Ovary (tissue), 9 donors: ENCODE results near the gene CRMP1. TPM values are rescaled to one million over a fixed set of nuclear protein-coding genes. Genes with fewer than 3 reads are reported as not detected.
"Not testable (repeated sequence)": the region's sequence is repeated elsewhere in the genome, so short reads cannot be mapped to it uniquely, and the experiment has no call there.

Source experiments
- DNase-seq, 5 donors: peaks; one replicate each; pipeline ENCODE4 v3.0.0-alpha.2; 2019 to 2020
- H3K27ac ChIP-seq, 2 donors: fragments of 200-600 bp; one replicate each; pipeline versions ENCODE4 v1.5.1 to v1.8.0; 2019 to 2022
- H3K27me3 ChIP-seq: fragments of 200-600 bp; one replicate; pipeline ENCODE4 v1.8.0; 2022
- H3K36me3 ChIP-seq: fragments of 200-600 bp; sonication (generic); one replicate; pipeline ENCODE4 v1.5.1; 2019
- H3K4me1 ChIP-seq: one replicate; pipeline ENCODE4 v1.8.1; 2013; ENCODE audit warnings: mild to moderate bottlenecking, moderate library complexity; ENCODE audit not compliant: insufficient read depth
- H3K4me3 ChIP-seq: fragments of 200-600 bp; sonication (generic); one replicate; pipeline ENCODE4 v1.5.1; 2017
- H3K9me3 ChIP-seq, 2 donors: fragments of 200-600 bp in 1 of 2; sonication (generic) in 1 of 2; one replicate each; pipeline versions ENCODE4 v1.5.1 to v1.8.1; 2013 to 2019; ENCODE audit warnings: mild to moderate bottlenecking in 1 of 2, moderate library complexity in 1 of 2
- EP300 ChIP-seq: sonication (generic); formaldehyde crosslinking; IDR thresholded peaks from one replicate; pipeline ENCODE4 v1.6.1; 2017; ENCODE audit warnings: antibody characterized with exemption
- POLR2A ChIP-seq: fragments of 450-650 bp; IDR thresholded peaks from one replicate; pipeline ENCODE4 v1.6.1; 2017; ENCODE audit warnings: antibody characterized with exemption, mild to moderate bottlenecking, moderate library complexity
- WGBS, 3 donors: extraction: QIAGEN DNeasy Blood & Tissue Kit in 1 of 3; methylation state at CpG; one replicate each; pipeline versions ENCODE4 v1.1.5 to v1.1.7; 2013 to 2017; 5-methylcytosine and 5-hydroxymethylcytosine counted together
- intact Hi-C, 4 donors: fragments of 100-400 bp; cut with DNase I; formaldehyde crosslinking; loops; one replicate each; pipeline versions ENCODE4 v1.11.0 to v1.15.1; 2022 to 2023
- polyA plus RNA-seq, 2 donors: library from polyadenylated mRNA; stranded (reverse); fragments of 200-250 nt in 1 of 2; fragments of 350-450 nt in 1 of 2; fragmentation: Illumina TruSeq in 1 of 2; extraction: RNeasy Lipid Tissue Mini Kit (QIAGEN cat#74804) in 1 of 2; gene quantifications; one replicate each; pipeline ENCODE4 v1.2.3, GENCODE V29; 2013 to 2014
- total RNA-seq, 7 donors: library from RNA; depleted of rRNA in 2 of 7; stranded (reverse); fragments of >200 nt in 2 of 7; fragmentation: NEBNext Ultra II Directional in 3 of 7; extraction: Animal tissue kit (Norgen Biotek cat#: 25700) in 3 of 7; gene quantifications; one replicate each; pipeline versions ENCODE4 v1.1.0 to v1.2.4, GENCODE V29; 2016 to 2023
- TF ChIP-seq, protein P1 (sequence below), 3 donors: fragments of 450-650 bp in 2 of 3; fragments of 200-600 bp in 1 of 3; IDR thresholded peaks; one replicate each; pipeline versions ENCODE4 v1.5.1 to v1.8.0; 2016 to 2022; ENCODE audit warnings: antibody characterized with exemption in 3 of 3, mild to moderate bottlenecking in 1 of 3
- donor health status: DM: no; HTN: no; CAD: no; lungs with moderate emphysema.
- donor health status: DM: no; HTN: no; CAD: no.
- donor health status: Bipolar disorder and iron deficiency.
- donor health status: DM: yes; HTN: yes; CAD: no.
- donor health status: DM: no; HTN: no; CAD: no.
- donor health status: DM: yes; HTN: yes; CAD: no.

Gene CRMP1
- total and polyA plus RNA-seq, 9 donors = 1.2 to 5.5 (median 4.2) TPM

DNA sequence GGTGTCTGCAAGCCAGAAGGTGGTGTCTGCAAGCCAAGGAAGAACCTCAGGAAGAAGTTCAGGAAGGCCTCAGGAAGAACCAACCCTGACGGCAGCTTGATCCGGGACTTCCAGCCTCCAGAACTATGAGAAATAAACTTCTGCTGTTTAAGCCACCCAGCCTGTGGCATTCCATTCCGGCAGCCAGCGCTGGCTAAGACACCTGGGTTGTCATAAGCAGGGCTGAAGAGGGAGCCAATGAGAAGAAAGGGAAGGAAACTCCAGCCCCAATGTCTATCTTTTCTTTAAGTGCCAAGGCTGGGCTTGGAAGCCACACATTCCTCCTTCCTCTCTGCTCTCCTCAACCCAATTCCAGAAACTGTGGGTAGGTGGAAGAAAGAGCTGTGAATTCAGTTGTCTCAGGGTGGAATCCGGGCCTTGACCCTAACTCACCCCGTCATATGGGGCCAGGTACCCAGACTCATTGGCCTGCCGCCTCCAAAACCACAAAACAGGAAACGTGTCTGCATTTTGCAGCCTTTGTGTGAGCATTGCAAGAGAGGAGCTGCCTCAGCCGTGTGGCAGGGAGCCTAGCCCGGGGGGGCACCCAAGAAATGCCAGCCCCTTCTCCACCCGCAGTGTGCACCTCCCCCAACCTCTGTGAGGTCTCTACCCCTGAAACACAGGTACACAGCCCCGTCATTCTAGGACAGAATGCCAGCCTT, 26.8 kb downstream of the CRMP1 start:
- TF ChIP-seq POLR2A = no peak
- TF ChIP-seq, protein P1, sequence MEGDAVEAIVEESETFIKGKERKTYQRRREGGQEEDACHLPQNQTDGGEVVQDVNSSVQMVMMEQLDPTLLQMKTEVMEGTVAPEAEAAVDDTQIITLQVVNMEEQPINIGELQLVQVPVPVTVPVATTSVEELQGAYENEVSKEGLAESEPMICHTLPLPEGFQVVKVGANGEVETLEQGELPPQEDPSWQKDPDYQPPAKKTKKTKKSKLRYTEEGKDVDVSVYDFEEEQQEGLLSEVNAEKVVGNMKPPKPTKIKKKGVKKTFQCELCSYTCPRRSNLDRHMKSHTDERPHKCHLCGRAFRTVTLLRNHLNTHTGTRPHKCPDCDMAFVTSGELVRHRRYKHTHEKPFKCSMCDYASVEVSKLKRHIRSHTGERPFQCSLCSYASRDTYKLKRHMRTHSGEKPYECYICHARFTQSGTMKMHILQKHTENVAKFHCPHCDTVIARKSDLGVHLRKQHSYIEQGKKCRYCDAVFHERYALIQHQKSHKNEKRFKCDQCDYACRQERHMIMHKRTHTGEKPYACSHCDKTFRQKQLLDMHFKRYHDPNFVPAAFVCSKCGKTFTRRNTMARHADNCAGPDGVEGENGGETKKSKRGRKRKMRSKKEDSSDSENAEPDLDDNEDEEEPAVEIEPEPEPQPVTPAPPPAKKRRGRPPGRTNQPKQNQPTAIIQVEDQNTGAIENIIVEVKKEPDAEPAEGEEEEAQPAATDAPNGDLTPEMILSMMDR (IDR thresholded peaks at IDR 0.05) = no peak
- TF ChIP-seq EP300 = no peak
- no peak for DNase-seq

DNA sequence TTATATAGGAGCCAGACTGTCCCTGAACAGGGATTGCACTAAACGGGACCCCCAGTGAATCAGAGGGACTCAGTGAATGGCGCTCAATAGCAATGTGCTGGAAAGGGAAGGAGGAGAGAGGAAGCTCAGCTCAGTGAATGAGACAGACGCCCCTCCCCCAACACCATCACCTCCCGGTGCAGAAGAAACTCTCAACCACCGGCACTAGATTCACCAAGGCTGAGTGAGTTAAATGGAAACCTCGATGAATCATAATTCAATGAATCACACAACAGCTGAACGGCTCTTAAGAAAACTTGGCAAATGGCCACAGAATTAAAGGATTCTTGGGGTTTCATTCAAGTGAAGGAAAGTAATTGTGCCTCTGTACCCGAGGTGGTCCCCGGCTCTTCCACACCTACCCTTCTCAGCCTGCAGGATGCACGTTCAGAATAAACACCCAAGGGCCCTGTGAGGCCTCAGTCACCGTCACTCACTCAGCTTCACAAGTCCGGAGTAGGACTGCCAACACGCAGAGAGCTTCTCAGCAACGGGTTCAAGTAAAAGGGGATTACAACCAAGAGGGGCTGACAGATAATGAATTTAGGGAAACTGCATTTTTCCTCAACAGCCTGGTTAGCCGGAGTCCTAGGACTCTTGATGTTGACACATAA, 29.3 kb downstream of the CRMP1 start:
- WGBS, 3 donors = 52 to 55% (median 53%) methylated on average over 15 of the region's 15 CpGs
- Histone ChIP-seq H3K27me3 (no peaks in the 10 kb centered on the region), H3K9me3 (no peaks in the 10 kb centered on the region), H3K27ac (no peak overlapping the region), H3K4me1 (no peaks in the 10 kb centered on the region), H3K4me3 (no peak overlapping the region), H3K36me3 (no peaks in the 10 kb centered on the region)
- DNase-seq = no peak
- TF ChIP-seq POLR2A = no peak
- TF ChIP-seq, protein P1 (IDR thresholded peaks at IDR 0.05) = no peak
- TF ChIP-seq EP300 = no peak
- intact Hi-C loops = no loop called here

More for the DNA sequence above, 26.8 kb downstream of the CRMP1 start:
- Histone ChIP-seq H3K27ac (no peak overlapping the region), H3K27me3 (no peaks in the 10 kb centered on the region), H3K4me1 (peaks cover 2% of the 10 kb centered on the region), H3K4me3 (no peak overlapping the region), H3K9me3 (no peaks in the 10 kb centered on the region), H3K36me3 (no peaks in the 10 kb centered on the region)
- whole genome bisulfite sequencing, 3 donors = 79 to 86% (median 82%) methylated on average over 12 of the region's 12 CpGs
- intact Hi-C loops = no loop called here

DNA sequence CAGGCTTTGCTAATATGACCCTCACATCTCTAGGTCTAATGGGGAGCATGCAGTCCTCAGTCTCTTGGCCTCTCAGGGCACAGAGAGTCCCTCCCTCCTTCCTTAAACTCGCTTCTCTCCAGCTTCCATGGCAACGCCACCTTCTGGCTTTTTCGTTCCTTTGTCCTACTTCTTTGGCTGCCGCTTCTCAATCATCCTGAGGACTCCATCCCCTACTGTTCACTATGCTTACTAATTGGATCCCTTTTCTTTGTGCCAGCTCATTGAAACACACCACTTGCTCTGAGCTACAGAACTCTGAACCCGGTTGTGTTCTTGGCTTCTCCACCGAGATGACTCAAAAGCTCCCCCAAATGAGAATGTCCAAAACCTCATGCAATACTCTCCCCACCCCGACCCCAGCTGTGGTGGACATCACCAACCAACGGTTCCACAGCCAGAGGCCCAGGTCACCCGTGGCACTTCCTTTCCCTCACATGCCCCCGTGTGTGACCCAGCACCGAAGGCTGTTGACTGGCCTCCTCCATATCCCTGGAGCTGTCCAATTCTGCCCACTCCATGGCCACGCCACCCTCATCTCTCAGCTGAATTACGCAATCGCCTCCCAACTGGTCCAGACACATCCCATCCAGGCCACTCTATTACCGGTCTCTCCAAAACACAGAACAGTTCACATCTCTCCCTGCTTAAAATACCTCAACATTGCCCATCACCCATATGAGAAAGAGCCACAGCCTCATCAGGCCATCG, 34.7 kb downstream of the CRMP1 start:
- WGBS, 3 donors = 89 to 93% (median 90%) methylated on average over 16 of the region's 16 CpGs
- Histone ChIP-seq H3K9me3 (no peaks in the 10 kb centered on the region), H3K4me1 (no peaks in the 10 kb centered on the region), H3K27ac (no peak overlapping the region), H3K4me3 (no peak overlapping the region), H3K27me3 (no peaks in the 10 kb centered on the region), H3K36me3 (no peaks in the 10 kb centered on the region)
- no peak for DNase-seq
- intact Hi-C loops = no loop called here
- TF ChIP-seq, protein P1 (IDR thresholded peaks at IDR 0.05) = no peak
- TF ChIP-seq EP300 (no peak), POLR2A (no peak)

DNA sequence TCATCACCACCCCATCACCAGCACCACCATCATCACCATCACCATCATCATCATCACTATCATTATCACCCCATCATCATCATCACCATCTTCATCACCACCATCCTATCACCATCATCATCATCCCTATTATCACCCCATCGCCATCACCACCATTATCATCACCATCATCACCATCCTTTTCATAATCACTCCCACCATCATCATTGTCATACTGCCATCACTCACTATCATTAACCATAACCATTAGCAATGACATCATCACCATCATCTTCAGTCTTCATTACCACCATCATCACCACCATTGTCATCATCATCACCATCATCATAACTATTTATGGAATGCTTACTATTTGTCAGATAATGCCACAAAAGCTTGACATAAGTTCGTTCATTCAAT, 35.7 kb downstream of the CRMP1 start:
- Histone ChIP-seq H3K4me1 (no peaks in the 10 kb centered on the region), H3K9me3 (no peaks in the 10 kb centered on the region), H3K4me3 (no peak overlapping the region), H3K27me3 (no peaks in the 10 kb centered on the region), H3K36me3 (no peaks in the 10 kb centered on the region), H3K27ac (no peak overlapping the region)
- TF ChIP-seq, protein P1 (IDR thresholded peaks at IDR 0.05) = no peak
- TF ChIP-seq EP300 = no peak
- no peak for TF ChIP-seq POLR2A
- intact Hi-C loops = no loop called here
- no peak for DNase-seq
- 93 to 96% (median 94%) methylated on average over 2 of the region's 2 CpGs for WGBS, 3 donors

DNA sequence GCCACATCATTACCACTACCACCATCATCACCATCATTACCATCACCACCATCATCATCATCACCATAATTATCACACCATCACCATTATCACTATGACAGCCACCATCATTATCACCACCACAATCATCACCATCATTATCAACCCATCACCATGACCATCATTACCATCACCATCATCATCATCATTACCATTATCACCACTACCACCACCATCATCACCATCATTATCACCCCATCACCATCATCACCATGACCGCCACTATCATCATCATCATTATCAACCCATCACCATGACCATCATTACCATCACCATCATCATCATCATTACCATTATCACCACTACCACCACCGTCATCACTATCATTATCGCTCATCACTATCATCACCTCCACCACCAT, 36.5 kb downstream of the CRMP1 start:
- DNase-seq, H3K27me3 ChIP-seq, H3K27ac ChIP-seq, H3K4me3 ChIP-seq, H3K36me3 ChIP-seq, H3K9me3 ChIP-seq, intact Hi-C loops, H3K4me1 ChIP-seq: not testable (repeated sequence)
- WGBS, 3 donors = 97 to 99% (median 97%) methylated on average over 3 of the region's 3 CpGs
